ENCODE measurements around the gene ADH4. TPM values are rescaled to one million over a fixed set of nuclear protein-coding genes. Genes with fewer than 3 reads are reported as not detected.

The ADH4 gene
- total RNA-seq, result 0.81 TPM in 1 of 2 replicates, not detected in the other

DNA sequence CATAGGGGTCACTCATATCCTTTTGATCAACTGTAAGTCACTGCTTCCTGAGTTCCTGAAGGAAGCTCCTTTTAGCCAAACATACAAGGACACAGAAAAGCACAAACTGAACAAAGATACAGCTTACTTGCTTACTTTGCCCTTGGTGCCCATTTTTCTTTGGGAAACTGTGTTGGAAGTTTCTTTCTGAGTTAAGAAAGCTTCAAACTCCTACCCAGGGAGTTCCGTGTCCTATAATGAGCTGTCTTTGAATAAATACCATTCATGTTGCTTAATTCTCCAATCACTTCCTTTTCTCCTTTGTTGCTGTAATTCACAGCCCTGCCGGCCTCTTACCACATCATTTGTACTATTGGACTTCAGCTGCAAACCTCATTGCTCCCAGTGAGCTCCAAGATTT, at the start of gene ADH4:
TSS of gene ADH4 (minus strand) at position 228 of the 400 bp plus-strand sequence. CDS start at position 153, 75 bp downstream.

DNA sequence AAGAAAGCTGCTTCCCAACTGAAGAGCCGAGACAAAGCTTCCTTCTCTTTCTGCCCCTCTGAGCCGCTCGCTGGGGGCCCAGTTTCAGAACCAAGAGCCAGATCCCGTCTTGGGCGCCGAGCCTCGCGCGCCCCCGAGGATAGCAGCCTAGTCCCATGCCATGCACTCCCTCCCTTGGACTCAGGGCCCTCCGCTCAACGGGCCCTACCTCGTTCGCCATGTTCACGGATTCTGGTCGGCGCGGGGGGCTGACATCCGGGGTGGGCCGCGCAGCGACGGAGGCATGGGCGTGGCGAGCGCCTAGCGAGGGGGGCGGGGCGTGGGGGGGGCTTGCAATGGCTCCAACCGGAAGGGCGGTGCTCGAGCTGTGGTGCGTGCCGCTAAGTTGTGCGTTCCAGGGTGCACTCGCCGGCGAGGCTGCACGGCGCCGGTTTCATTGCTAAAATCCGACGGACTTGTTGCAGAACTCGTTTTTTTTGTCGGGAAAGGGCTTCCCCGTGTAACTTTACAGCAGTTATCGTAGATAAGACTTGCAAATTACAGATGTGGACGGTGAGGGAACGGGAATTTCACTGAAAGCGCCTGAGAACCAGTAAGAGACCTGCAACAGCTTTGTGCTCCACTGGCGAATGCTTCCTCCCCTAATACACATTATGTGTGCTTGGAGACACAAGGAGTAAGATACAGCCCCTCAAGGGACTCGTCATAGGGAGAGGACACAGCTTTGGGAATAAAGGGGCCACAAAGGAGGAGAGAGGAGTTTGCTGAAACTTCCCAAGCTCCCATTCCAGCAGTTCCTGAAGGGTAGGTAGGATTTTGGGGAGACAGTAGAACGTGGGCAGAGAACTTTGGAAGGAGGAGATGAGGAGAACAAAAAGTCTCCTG, 55.4 kb downstream of the ADH4 start, which contains the start of gene ADH5:
TSS of gene ADH5 (minus strand) at position 308 of the 885 bp plus-strand sequence. CDS start at position 220, 88 bp downstream.

Other genes with a start within 250 kb of the ADH4 start
- 87.6 and 103 TPM in 2 replicates for gene EIF4E, start 215.2 kb downstream of the ADH4 start, total RNA-seq
- gene METAP1, start 148.6 kb downstream of the ADH4 start, total RNA-seq, result 44.2 and 50.3 TPM in 2 replicates
- gene ADH5, start 55.5 kb downstream of the ADH4 start, total RNA-seq, result 290 and 357 TPM in 2 replicates
- gene ADH6, start 74.9 kb upstream of the ADH4 start, total RNA-seq, result 0.32 TPM in 1 of 2 replicates, not detected in the other
- not detected in 2 replicates for gene ADH1A, start 146.7 kb upstream of the ADH4 start, total RNA-seq
- 15.2 and 43.5 TPM in 2 replicates for gene ADH1B, start 177.1 kb upstream of the ADH4 start, total RNA-seq
- gene ADH1C, start 208.4 kb upstream of the ADH4 start, total RNA-seq, result 0.16 TPM in 1 of 2 replicates, not detected in the other